Prostate gland (tissue), 2 donors: Measurements from ENCODE around the gene KCNH2. TPM values are rescaled to one million over a fixed set of nuclear protein-coding genes. Genes with fewer than 3 reads are reported as not detected.

Source experiments
- DNase-seq: peaks from one replicate; pipeline ENCODE4 v3.0.0-alpha.2; 2019; ENCODE audit warnings: low spot score
- H3K27ac ChIP-seq, 2 donors: fragments of 200-600 bp; sonication (generic); 2 replicates each; pipeline ENCODE4 v1.5.1; 2017 to 2019
- H3K27me3 ChIP-seq: fragments of 200-600 bp; sonication (generic); replicated peaks from 2 replicates; pipeline ENCODE4 v1.5.1; 2019; ENCODE audit not compliant: insufficient read depth
- H3K36me3 ChIP-seq, 2 donors: fragments of 200-600 bp; sonication (generic); 1 replicate in 1 of 2; 2 replicates in 1 of 2; pipeline versions ENCODE4 v1.5.1 to v1.8.1; 2017 to 2019
- H3K4me1 ChIP-seq: fragments of 200-600 bp; sonication (generic); replicated peaks from 2 replicates; pipeline ENCODE4 v1.5.1; 2019
- H3K4me3 ChIP-seq, 2 donors: fragments of 200-600 bp; sonication (generic); 2 replicates each; pipeline ENCODE4 v1.5.1; 2017 to 2019
- H3K9me3 ChIP-seq: fragments of 200-600 bp; sonication (generic); 2 replicates; pipeline ENCODE4 v1.5.1; 2017
- POLR2A ChIP-seq: fragments of 450-650 bp; IDR thresholded peaks from one replicate; pipeline ENCODE4 v1.6.1; 2016; ENCODE audit warnings: antibody characterized with exemption, mild to moderate bottlenecking
- POLR2AphosphoS5 ChIP-seq: sonication (generic); formaldehyde crosslinking; IDR thresholded peaks from one replicate; pipeline ENCODE4 v1.6.1; 2017; ENCODE audit warnings: antibody characterized with exemption
- WGBS: methylation state at CpG from one replicate; pipeline ENCODE4 v1.1.5; 2018; 5-methylcytosine and 5-hydroxymethylcytosine counted together
- intact Hi-C: fragments of 100-400 bp; cut with DNase I; formaldehyde crosslinking; loops from one replicate; pipeline ENCODE4 v1.14.2; 2022
- total RNA-seq, 2 donors: library from RNA; depleted of rRNA; stranded (reverse); fragments of >200 nt; gene quantifications; one replicate each; pipeline ENCODE4 v1.1.0, GENCODE V29; 2016
- TF ChIP-seq, protein P1 (sequence below), 4 experiments: fragments of 200-600 bp in 2 of 4; fragments of 450-650 bp in 2 of 4; sonication (generic) in 2 of 4; IDR thresholded peaks; 1 replicate in 3 of 4; 2 replicates in 1 of 4; pipeline ENCODE4 v1.5.1; 2016 to 2019; ENCODE audit warnings: antibody characterized with exemption in 4 of 4, mild to moderate bottlenecking in 2 of 4, moderate library complexity in 2 of 4

KCNH2 gene
- total RNA-seq, 2 donors from 2014 or later: 10.1 to 184 TPM

DNA sequence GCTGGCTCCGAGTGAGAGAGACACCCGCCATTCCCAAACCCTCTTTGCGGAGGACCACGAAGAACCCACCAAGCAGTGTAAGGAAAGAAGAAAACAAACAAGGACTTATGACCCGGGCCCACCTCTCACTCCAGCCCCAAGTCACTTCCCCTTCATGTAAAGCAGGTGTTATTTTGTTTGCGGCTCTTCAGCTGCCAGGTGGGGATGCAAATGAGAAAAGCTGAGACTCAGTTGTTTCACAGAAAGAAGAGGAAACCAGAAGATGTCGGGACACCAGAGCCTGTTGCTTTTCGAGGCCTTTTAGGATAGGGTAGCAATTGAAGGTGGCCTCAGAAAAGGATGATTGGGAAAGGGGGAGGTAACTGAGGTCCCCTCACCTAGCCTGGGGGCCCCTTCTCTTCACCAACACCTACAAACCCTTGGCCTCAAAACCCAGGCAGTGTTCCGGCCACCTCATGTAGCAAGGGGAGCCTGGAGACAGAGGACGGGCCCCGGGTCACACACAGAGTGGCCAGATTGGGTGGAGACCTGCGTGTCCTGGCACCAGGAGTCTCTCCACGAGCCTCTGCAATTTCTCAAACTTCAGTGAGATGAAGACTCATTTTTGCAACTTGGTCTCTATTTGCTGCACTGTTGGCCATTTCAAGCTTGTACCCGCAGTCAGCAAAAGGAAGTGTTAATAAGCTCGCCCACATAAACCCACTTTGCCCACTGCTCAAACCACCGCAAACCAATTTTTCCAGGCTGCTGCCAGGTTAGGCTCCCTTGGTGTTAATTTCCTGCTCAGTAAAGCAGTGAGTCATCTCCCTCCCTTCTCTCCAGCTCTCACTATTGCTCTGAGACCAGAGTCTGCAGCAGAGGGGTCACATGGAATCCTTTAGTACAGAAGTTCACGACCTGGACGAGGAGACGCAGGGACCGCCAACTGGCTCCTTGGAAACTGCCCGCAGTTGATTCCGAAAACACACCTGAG lies 80.3 kb downstream of the KCNH2 start:
- WGBS: 62% methylated on average over 22 of the region's 22 CpGs
- Histone ChIP-seq H3K27ac (no peak overlapping the region), H3K36me3 (no peaks in the 10 kb centered on the region), H3K9me3 (no peaks in the 10 kb centered on the region), H3K27me3 (no peaks in the 10 kb centered on the region), H3K4me1 (no peaks in the 10 kb centered on the region), H3K4me3 (no peak overlapping the region)
- intact Hi-C loops: loop anchor here (1.0 to 5.0 kb wide), 2 partner anchors 89 to 215 kb away; no protein-coding TSS in a partner anchor
- TF ChIP-seq, protein P1, sequence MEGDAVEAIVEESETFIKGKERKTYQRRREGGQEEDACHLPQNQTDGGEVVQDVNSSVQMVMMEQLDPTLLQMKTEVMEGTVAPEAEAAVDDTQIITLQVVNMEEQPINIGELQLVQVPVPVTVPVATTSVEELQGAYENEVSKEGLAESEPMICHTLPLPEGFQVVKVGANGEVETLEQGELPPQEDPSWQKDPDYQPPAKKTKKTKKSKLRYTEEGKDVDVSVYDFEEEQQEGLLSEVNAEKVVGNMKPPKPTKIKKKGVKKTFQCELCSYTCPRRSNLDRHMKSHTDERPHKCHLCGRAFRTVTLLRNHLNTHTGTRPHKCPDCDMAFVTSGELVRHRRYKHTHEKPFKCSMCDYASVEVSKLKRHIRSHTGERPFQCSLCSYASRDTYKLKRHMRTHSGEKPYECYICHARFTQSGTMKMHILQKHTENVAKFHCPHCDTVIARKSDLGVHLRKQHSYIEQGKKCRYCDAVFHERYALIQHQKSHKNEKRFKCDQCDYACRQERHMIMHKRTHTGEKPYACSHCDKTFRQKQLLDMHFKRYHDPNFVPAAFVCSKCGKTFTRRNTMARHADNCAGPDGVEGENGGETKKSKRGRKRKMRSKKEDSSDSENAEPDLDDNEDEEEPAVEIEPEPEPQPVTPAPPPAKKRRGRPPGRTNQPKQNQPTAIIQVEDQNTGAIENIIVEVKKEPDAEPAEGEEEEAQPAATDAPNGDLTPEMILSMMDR (IDR thresholded peaks at IDR 0.05): no peak
- TF ChIP-seq POLR2A: no peak
- TF ChIP-seq POLR2AphosphoS5: no peak
- no peak for DNase-seq

DNA sequence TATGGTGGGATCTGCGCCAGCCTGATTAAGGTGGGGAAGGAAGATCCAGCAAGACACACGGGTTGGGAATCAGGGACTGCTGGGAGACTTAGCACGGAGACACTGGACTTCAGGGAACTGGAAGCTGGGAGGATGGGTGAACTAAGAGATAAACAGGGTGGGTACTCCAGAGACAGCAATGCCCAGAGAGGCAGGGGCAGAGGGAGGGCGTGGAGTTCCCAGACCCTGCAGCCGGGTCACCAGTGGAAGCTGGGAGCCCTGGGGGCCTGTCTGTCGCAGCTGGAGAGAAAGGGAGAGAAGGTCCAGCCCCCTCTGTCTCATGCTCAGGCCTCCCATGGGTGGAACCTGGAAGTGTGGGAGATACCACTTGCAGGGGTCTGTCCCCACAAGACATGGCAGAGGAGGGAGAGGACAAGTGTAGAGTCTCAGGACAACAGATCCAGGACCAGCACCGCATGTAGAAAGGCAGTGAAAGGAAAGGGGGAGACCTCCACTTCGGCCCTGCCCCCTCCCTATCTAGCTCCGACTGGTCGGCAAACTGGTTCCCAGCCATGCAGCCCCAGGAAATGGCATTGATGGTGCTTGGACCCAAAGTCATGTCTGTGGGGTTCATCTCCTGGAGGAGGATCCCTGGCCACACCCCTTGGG lies 81.4 kb downstream of the KCNH2 start:
- Histone ChIP-seq H3K9me3 (no peaks in the 10 kb centered on the region), H3K36me3 (no peaks in the 10 kb centered on the region), H3K4me3 (no peak overlapping the region), H3K27me3 (no peaks in the 10 kb centered on the region), H3K4me1 (no peaks in the 10 kb centered on the region), H3K27ac (no peak overlapping the region)
- TF ChIP-seq POLR2A (no peak), POLR2AphosphoS5 (no peak)
- TF ChIP-seq, protein P1 (IDR thresholded peaks at IDR 0.05): no peak
- no peak for DNase-seq
- 61% methylated on average over 10 of the region's 10 CpGs for WGBS
- intact Hi-C loops: loop anchor here (5.0 kb wide), 1 partner anchor 216 kb away; no protein-coding TSS in a partner anchor

DNA sequence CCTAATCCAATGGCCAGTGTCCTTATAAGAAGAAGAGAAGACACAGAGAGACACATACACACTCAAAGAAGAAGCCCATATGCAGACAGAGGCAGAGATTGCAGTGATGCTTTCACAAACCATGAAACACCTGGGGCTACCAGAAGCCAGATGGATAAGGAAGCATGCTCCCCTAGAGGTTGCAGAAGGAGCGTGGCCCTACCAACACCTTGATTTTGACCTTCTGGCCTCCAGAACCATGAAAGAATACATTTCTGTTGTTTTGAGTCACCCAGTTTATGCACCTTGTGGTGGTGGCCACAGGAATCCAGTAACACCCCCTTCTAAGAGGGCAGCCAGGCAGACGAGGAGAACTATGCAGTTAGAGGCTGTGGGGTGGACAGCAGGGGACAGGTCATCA lies 82.3 kb downstream of the KCNH2 start:
- DNase-seq: no peak
- no peak overlapping the region for H3K27ac ChIP-seq
- H3K4me3 ChIP-seq: no peak overlapping the region
- H3K9me3 ChIP-seq: no peaks in the 10 kb centered on the region
- no peaks in the 10 kb centered on the region for H3K27me3 ChIP-seq
- intact Hi-C loops: loop anchor here (5.0 kb wide), 1 partner anchor 216 kb away; no protein-coding TSS in a partner anchor
- H3K36me3 ChIP-seq: no peaks in the 10 kb centered on the region
- TF ChIP-seq POLR2A (no peak), POLR2AphosphoS5 (no peak)
- TF ChIP-seq, protein P1 (IDR thresholded peaks at IDR 0.05): no peak
- no peaks in the 10 kb centered on the region for H3K4me1 ChIP-seq
- WGBS: 76% methylated on average over 2 of the region's 2 CpGs

Other genes starting within 250 kb of the KCNH2 start
- 10 to 100 TPM; 11.1 to 15.1 TPM for gene GIMAP5, start 240.9 kb downstream of the KCNH2 start, total RNA-seq
- 10 to 100 TPM in 1 of 2 donors, 1 to 10 TPM in 1; 4.5 to 14.5 TPM for gene TMEM176B, start 178.0 kb downstream of the KCNH2 start, total RNA-seq
- 1 to 10 TPM; 3.8 to 6.9 TPM for gene TMEM176A, start 177.6 kb downstream of the KCNH2 start, total RNA-seq
- 1 to 10 TPM; 2.1 to 3.1 TPM for gene AOC1, start 125.8 kb downstream of the KCNH2 start, total RNA-seq
- 10 to 100 TPM in 1 of 2 donors, 1 to 10 TPM in 1; 6.1 to 10.4 TPM for gene NOS3, start 12.7 kb upstream of the KCNH2 start, total RNA-seq
- 1 to 10 TPM in 1 of 2 donors, under 1 TPM in 1; 0.18 to 7.1 TPM for gene ATG9B, start 46.2 kb upstream of the KCNH2 start, total RNA-seq
- gene ABCB8, start 50.1 kb upstream of the KCNH2 start, total RNA-seq: 10 to 100 TPM; 26.4 to 50.6 TPM
- gene ASIC3, start 70.2 kb upstream of the KCNH2 start, total RNA-seq: 10 to 100 TPM in 1 of 2 donors, 1 to 10 TPM in 1; 1.7 to 11.0 TPM
- gene CDK5, start 79.6 kb upstream of the KCNH2 start, total RNA-seq: 10 to 100 TPM; 13.1 to 18.5 TPM
- 100 to 1,000 TPM in 1 of 2 donors, 10 to 100 TPM in 1; 77.1 to 141 TPM for gene SLC4A2, start 81.3 kb upstream of the KCNH2 start, total RNA-seq
- 100 to 1,000 TPM; 107 to 122 TPM for gene FASTK, start 102.5 kb upstream of the KCNH2 start, total RNA-seq
- 10 to 100 TPM; 79.8 to 99.4 TPM for gene TMUB1, start 105.2 kb upstream of the KCNH2 start, total RNA-seq
- gene AGAP3, start 108.2 kb upstream of the KCNH2 start, total RNA-seq: 100 to 1,000 TPM in 1 of 2 donors, 10 to 100 TPM in 1; 80.3 to 112 TPM
- not detected for gene GBX1, start 189.4 kb upstream of the KCNH2 start, total RNA-seq
- not detected for gene ASB10, start 208.9 kb upstream of the KCNH2 start, total RNA-seq
- gene H2BK1, start 232.2 kb upstream of the KCNH2 start, total RNA-seq: 1 to 10 TPM in 1 of 2 donors, not detected in 1; 3.0 TPM
- gene ABCF2, start 248.9 kb upstream of the KCNH2 start, total RNA-seq: 10 to 100 TPM; 23.3 to 33.3 TPM